ENCODE data around the gene HELZ. TPM values are rescaled to one million over a fixed set of nuclear protein-coding genes. Genes with fewer than 3 reads are reported as not detected.

HELZ gene
- total and polyA plus RNA-seq, 8 donors, result 27.2 to 64.6 (median 37.3) TPM

- Histone ChIP-seq H3K9me3 (no peaks in the 10 kb centered on the region), H3K4me1 (no peaks in the 10 kb centered on the region), H3K27ac (no peak overlapping the region), H3K36me3 (peaks cover 0 to 60% of the 10 kb centered on the region in 2 donors), H3K27me3 (no peaks in the 10 kb centered on the region), H3K4me3 (no peak overlapping the region)
- no peak for ATAC-seq
- intact Hi-C loops (cut with DNase I), result no loop called here
- DNase-seq, result no peak
- TF ChIP-seq, protein P1, sequence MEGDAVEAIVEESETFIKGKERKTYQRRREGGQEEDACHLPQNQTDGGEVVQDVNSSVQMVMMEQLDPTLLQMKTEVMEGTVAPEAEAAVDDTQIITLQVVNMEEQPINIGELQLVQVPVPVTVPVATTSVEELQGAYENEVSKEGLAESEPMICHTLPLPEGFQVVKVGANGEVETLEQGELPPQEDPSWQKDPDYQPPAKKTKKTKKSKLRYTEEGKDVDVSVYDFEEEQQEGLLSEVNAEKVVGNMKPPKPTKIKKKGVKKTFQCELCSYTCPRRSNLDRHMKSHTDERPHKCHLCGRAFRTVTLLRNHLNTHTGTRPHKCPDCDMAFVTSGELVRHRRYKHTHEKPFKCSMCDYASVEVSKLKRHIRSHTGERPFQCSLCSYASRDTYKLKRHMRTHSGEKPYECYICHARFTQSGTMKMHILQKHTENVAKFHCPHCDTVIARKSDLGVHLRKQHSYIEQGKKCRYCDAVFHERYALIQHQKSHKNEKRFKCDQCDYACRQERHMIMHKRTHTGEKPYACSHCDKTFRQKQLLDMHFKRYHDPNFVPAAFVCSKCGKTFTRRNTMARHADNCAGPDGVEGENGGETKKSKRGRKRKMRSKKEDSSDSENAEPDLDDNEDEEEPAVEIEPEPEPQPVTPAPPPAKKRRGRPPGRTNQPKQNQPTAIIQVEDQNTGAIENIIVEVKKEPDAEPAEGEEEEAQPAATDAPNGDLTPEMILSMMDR (IDR thresholded peaks at IDR 0.05), result no peak
Observed at GRCh38 chr17:67082107-67082506, 162.9 kb downstream of the HELZ start.

DNA sequence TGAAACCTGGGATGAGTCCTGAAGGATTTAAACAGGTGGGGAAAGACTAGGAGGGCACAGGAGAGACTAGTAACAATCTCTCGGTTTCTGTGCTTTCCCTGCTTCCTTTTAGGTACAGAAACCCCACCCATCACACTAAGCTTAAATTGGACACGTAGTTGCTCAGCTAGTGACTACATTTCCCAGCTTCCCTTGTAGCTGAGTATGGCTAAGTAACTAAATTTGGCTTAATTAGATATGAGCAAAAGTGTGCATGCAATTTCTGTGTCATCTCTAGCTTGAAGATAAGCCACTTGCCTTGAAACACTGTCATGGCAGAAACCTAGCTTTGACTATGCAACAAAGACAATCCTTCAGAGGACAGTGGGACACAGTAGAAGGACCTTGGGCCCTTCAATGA is 164.2 kb downstream of the HELZ start:
- Histone ChIP-seq H3K9me3 (no peaks in the 10 kb centered on the region), H3K27ac (no peak overlapping the region), H3K4me1 (no peaks in the 10 kb centered on the region), H3K4me3 (no peak overlapping the region), H3K36me3 (peaks cover 0 to 58% of the 10 kb centered on the region in 2 donors), H3K27me3 (no peaks in the 10 kb centered on the region)
- TF ChIP-seq, protein P1 (IDR thresholded peaks at IDR 0.05), result no peak
- ATAC-seq, result no peak
- intact Hi-C loops (cut with DNase I), result no loop called here
- DNase-seq, result no peak

DNA sequence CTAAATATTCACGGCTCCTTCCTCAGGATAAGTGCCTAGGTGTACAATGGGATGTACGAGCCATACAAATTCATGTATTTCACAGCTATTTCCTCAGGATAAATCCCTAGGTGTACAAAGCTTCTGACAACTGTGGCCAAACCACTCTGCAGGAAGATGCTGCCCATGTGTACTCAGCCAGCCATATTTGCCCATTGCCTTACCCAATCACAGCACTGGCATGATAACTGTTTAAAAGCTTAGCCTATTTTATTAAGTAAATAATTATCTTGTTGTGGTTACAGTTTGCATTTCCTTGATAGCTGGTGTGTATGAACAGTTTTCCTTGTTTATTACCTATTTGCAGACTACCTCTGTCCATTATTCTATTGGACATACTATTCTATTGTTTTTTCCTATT is 165.5 kb downstream of the HELZ start:
- TF ChIP-seq, protein P1 (IDR thresholded peaks at IDR 0.05), result no peak
- Histone ChIP-seq H3K4me1 (no peaks in the 10 kb centered on the region), H3K9me3 (no peaks in the 10 kb centered on the region), H3K4me3 (no peak overlapping the region), H3K27ac (no peak overlapping the region), H3K36me3 (peaks cover 0 to 52% of the 10 kb centered on the region in 2 donors), H3K27me3 (no peaks in the 10 kb centered on the region)
- no peak for DNase-seq
- no peak for ATAC-seq
- intact Hi-C loops (cut with DNase I), result no loop called here

DNA sequence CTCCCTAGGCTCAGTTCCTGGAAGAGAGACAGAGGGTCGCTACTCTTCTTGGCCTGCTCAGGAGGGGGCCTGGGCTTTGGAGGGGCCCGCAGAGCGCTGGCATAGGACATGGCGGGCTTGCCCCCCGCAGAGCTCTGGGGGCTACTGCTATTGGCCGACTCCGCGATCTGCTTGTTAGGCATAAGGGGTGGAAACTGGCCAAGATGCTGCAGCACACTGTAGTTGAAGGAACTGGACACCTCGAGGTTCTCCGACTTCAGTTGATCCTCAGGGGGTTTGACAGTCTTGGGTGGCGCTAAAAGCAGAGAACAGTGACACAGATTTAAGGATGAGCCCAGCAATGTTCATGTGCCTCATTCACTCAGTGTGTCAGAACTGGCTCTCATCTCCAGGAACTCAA is 166.7 kb downstream of the HELZ start:
- DNase-seq (no peak), ATAC-seq (no peak)
- peaks cover 0 to 50% of the 10 kb centered on the region in 2 donors for H3K36me3 ChIP-seq
- TF ChIP-seq, protein P1 (IDR thresholded peaks at IDR 0.05), result no peak
- no peaks in the 10 kb centered on the region for H3K4me1 ChIP-seq
- no peak overlapping the region for H3K4me3 ChIP-seq
- no peaks in the 10 kb centered on the region for H3K9me3 ChIP-seq
- no peak overlapping the region for H3K27ac ChIP-seq
- no peaks in the 10 kb centered on the region for H3K27me3 ChIP-seq
- intact Hi-C loops (cut with DNase I), result no loop called here

GRCh38 chr17:67076290-67076689 is 168.7 kb downstream of the HELZ start:
- peaks cover 0 to 38% of the 10 kb centered on the region in 2 donors for H3K36me3 ChIP-seq
- no peaks in the 10 kb centered on the region for H3K27me3 ChIP-seq
- DNase-seq, result peak in 2 of 4 donors; percentile 6 to 30
- H3K27ac ChIP-seq, result no peak overlapping the region
- intact Hi-C loops (cut with DNase I), result no loop called here
- H3K9me3 ChIP-seq, result no peaks in the 10 kb centered on the region
- TF ChIP-seq, protein P1 (IDR thresholded peaks at IDR 0.05), result no peak
- ATAC-seq, result no peak
- no peaks in the 10 kb centered on the region for H3K4me1 ChIP-seq
- H3K4me3 ChIP-seq, result no peak overlapping the region

All from left lung (tissue), 10 donors.